HS-27A (cell line): ENCODE results near the gene ANKRD28.
"Not testable (repeated sequence)": the region's sequence is repeated elsewhere in the genome, so short reads cannot be mapped to it uniquely, and the experiment has no call there.

ENCODE experiments used
- DNase-seq: peaks from one replicate; pipeline ENCODE4 v3.0.0-alpha.2; 2012; ENCODE audit warnings: low read depth, missing footprints

Gene ANKRD28

GRCh38 chr3:15635121-15635661 is 162.6 kb downstream of the ANKRD28 start:
- no peak for DNase-seq

GRCh38 chr3:15634671-15635070 is 163.1 kb downstream of the ANKRD28 start:
- DNase-seq: no peak

GRCh38 chr3:15633766-15634598 is 163.8 kb downstream of the ANKRD28 start:
- DNase-seq: no peak

- DNase-seq: no peak
Observed at GRCh38 chr3:15633159-15633558, 164.6 kb downstream of the ANKRD28 start.

GRCh38 chr3:15632212-15632580 is 165.6 kb downstream of the ANKRD28 start:
- DNase-seq: no peak

GRCh38 chr3:15631426-15632211 is 166.2 kb downstream of the ANKRD28 start:
- DNase-seq: no peak

GRCh38 chr3:15630646-15631350 is 167.0 kb downstream of the ANKRD28 start:
- DNase-seq: peak; percentile 80

- peak; percentile 79 for DNase-seq
Observed at GRCh38 chr3:15629860-15630597, 167.8 kb downstream of the ANKRD28 start.

- DNase-seq: no peak
Observed at GRCh38 chr3:15628967-15629366, 168.8 kb downstream of the ANKRD28 start.

GRCh38 chr3:15623535-15624440 is 174.0 kb downstream of the ANKRD28 start:
- DNase-seq: no peak

- DNase-seq: not testable (repeated sequence)
Observed at GRCh38 chr3:15619659-15620464, 177.9 kb downstream of the ANKRD28 start.
